HepG2 (cell line): Measurements from ENCODE around the gene MIX23. TPM values are rescaled to one million over a fixed set of nuclear protein-coding genes. Genes with fewer than 3 reads are reported as not detected.
A peak's percentile ranks its signal among the peaks of the same experiment; 100 is the strongest.

Experiments used
- CC2D1A ChIP-seq: sonication (generic); formaldehyde crosslinking; IDR thresholded peaks from 2 replicates; pipeline ENCODE4 v1.8.1; 2023; ENCODE audit warnings: mild to moderate bottlenecking, missing genetic modification reagents
- CEBPZ ChIP-seq: IDR thresholded peaks from 2 replicates; pipeline ENCODE4 v1.6.1; 2012; ENCODE audit warnings: low read length, improper control_type of control experiment
- IKZF1 ChIP-seq: fragments of 450-650 bp; IDR thresholded peaks from 2 replicates; pipeline ENCODE4 v1.7.1; 2016
- JUNB ChIP-seq: sonication (generic); formaldehyde crosslinking; IDR thresholded peaks from 2 replicates; pipeline ENCODE4 v1.8.0; 2022; ENCODE audit warnings: missing genetic modification reagents, mild to moderate bottlenecking, borderline replicate concordance
- PHF5A ChIP-seq: IDR thresholded peaks from one replicate; pipeline ENCODE4 v1.6.1; 2018; ENCODE audit warnings: low read depth, missing genetic modification reagents; ENCODE audit not compliant: unreplicated experiment
- RAD51 ChIP-seq: fragments of 450-650 bp; IDR thresholded peaks from 2 replicates; pipeline ENCODE4 v1.6.1; 2016; ENCODE audit warnings: borderline replicate concordance
- TAF1 ChIP-seq: sonication (generic); formaldehyde crosslinking; IDR thresholded peaks from 2 replicates; pipeline ENCODE4 v1.4.0; 2020; ENCODE audit warnings: missing genetic modification reagents
- THYN1 ChIP-seq: sonication (generic); formaldehyde crosslinking; IDR thresholded peaks from 2 replicates; pipeline ENCODE4 v1.8.1; 2023; ENCODE audit warnings: low read depth, mild to moderate bottlenecking, moderate library complexity, missing genetic modification reagents, borderline replicate concordance
- ZFP82 ChIP-seq: sonication (generic); formaldehyde crosslinking; IDR thresholded peaks from 2 replicates; pipeline ENCODE4 v1.5.1; 2020; ENCODE audit warnings: mild to moderate bottlenecking, missing genetic modification reagents, borderline replicate concordance
- ZNF12 ChIP-seq: sonication (generic); formaldehyde crosslinking; IDR thresholded peaks from 2 replicates; pipeline ENCODE4 v1.5.0; 2020; ENCODE audit warnings: missing genetic modification reagents
- ZNF562 ChIP-seq: sonication (generic); formaldehyde crosslinking; IDR thresholded peaks from 2 replicates; pipeline ENCODE4 v1.8.0; 2022; ENCODE audit warnings: missing genetic modification reagents, borderline replicate concordance
- ZNF576 ChIP-seq: sonication (generic); formaldehyde crosslinking; IDR thresholded peaks from 2 replicates; pipeline ENCODE4 v1.4.0; 2020; ENCODE audit warnings: mild to moderate bottlenecking, missing genetic modification reagents
- ZNF713 ChIP-seq: sonication (generic); formaldehyde crosslinking; IDR thresholded peaks from 2 replicates; pipeline ENCODE4 v1.4.0; 2020; ENCODE audit warnings: mild to moderate bottlenecking, missing genetic modification reagents
- ZSCAN30 ChIP-seq: sonication (generic); formaldehyde crosslinking; IDR thresholded peaks from 2 replicates; pipeline ENCODE4 v1.5.0; 2020; ENCODE audit warnings: mild to moderate bottlenecking, missing genetic modification reagents
- polyA plus RNA-seq, 8 experiments: library from polyadenylated mRNA; depleted of rRNA in 3 of 8; stranded (reverse) in 7 of 8; unstranded in 1 of 8; fragments of >200 nt; fragmentation: Illumina TruSeq in 4 of 8; extraction: Trizol in 4 of 8; gene quantifications; 2 replicates each; pipeline versions ENCODE4 v1.2.1 to v1.2.3, GENCODE V29; 2011 to 2016; ENCODE audit warnings: low read depth in 4 of 8, missing spikeins in 1 of 8, mixed read lengths in 1 of 8; ENCODE audit not compliant: insufficient read depth in 1 of 8
- total RNA-seq, 5 experiments: library from RNA; depleted of rRNA; stranded (reverse); fragments of >200 nt; fragmentation: Illumina TruSeq; extraction: Trizol; gene quantifications; 2 replicates each; pipeline ENCODE4 v1.2.3, GENCODE V29; 2016; ENCODE audit warnings: low read depth in 1 of 5
- TF ChIP-seq, protein P1 (sequence below): sonication (generic); formaldehyde crosslinking; conservative IDR thresholded peaks from 2 replicates; pipeline ENCODE4 v1.5.0; 2020; ENCODE audit warnings: missing genetic modification reagents
- TF ChIP-seq, protein P2 (sequence below): sonication (generic); formaldehyde crosslinking; IDR thresholded peaks from 2 replicates; pipeline ENCODE4 v1.5.1; 2020; ENCODE audit warnings: missing genetic modification reagents, mild to moderate bottlenecking, borderline replicate concordance
- TF ChIP-seq, protein P3 (sequence below): sonication (generic); formaldehyde crosslinking; IDR thresholded peaks from 2 replicates; pipeline ENCODE4 v1.4.0; 2020; ENCODE audit warnings: missing genetic modification reagents, borderline replicate concordance

Gene MIX23
- total and polyA plus RNA-seq, 2 of the 13 experiments (the other 11 are each of a cell fraction or from before 2014, with no cell fraction given): 20.0 to 152 TPM

DNA sequence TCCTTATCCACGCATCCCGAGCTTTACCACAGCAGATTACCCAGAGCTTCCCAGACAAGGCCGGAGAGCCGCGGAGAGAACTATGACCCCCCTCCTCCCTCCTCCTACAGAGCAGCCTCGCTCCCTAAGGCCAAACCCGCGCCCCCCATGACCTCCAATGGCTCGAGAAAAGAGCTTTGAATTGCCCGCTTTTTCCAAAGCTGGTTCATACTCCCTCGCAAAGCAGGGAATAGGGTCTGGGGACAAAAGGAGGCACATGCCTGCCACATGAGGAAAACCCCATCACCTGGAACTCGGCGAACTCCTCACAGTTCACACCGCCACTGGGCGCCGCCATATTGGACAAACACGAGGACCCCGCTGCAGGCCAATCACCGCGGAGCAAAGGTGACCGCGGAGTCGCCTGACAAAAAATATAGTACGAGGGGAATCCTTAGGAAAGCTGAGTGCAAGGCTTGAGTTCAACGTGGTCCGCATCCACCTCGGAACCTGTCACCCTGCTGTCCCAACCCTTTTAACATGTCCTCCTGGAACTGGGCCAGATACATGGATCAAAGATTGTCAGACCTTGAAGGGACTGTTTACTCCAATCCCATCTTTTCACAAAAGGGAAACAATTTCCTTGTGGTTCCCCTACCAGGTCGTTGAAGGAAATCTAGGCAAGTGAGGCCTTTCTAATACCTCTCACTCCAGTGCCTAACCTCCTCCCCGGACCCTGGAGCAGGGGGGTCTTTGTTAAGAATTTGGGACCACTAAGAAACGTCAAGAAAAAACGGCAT is at the start of gene MIX23 (continued):
- TF ChIP-seq, protein P1, sequence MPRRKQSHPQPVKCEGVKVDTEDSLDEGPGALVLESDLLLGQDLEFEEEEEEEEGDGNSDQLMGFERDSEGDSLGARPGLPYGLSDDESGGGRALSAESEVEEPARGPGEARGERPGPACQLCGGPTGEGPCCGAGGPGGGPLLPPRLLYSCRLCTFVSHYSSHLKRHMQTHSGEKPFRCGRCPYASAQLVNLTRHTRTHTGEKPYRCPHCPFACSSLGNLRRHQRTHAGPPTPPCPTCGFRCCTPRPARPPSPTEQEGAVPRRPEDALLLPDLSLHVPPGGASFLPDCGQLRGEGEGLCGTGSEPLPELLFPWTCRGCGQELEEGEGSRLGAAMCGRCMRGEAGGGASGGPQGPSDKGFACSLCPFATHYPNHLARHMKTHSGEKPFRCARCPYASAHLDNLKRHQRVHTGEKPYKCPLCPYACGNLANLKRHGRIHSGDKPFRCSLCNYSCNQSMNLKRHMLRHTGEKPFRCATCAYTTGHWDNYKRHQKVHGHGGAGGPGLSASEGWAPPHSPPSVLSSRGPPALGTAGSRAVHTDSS: no peak
- TF ChIP-seq ZNF576 (no peak), ZNF12 (CRISPR knock-in tag) (0 out of 2 replicates have a peak, but pooled peaks have one; percentile 53), JUNB (CRISPR knock-in tag) (no peak), CEBPZ (no peak), THYN1 (no peak), IKZF1 (no peak), CC2D1A (no peak), RAD51 (no peak), ZNF713 (CRISPR knock-in tag) (no peak), ZNF562 (CRISPR knock-in tag) (no peak), ZSCAN30 (CRISPR knock-in tag) (no peak), PHF5A (CRISPR knock-in tag) (no peak), TAF1 (CRISPR knock-in tag) (peak; percentile 89), ZFP82 (CRISPR knock-in tag) (0 out of 2 replicates have a peak, but pooled peaks have one; percentile 3)
- TF ChIP-seq, protein P2, sequence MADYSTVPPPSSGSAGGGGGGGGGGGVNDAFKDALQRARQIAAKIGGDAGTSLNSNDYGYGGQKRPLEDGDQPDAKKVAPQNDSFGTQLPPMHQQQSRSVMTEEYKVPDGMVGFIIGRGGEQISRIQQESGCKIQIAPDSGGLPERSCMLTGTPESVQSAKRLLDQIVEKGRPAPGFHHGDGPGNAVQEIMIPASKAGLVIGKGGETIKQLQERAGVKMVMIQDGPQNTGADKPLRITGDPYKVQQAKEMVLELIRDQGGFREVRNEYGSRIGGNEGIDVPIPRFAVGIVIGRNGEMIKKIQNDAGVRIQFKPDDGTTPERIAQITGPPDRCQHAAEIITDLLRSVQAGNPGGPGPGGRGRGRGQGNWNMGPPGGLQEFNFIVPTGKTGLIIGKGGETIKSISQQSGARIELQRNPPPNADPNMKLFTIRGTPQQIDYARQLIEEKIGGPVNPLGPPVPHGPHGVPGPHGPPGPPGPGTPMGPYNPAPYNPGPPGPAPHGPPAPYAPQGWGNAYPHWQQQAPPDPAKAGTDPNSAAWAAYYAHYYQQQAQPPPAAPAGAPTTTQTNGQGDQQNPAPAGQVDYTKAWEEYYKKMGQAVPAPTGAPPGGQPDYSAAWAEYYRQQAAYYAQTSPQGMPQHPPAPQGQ (CRISPR knock-in tag): no peak
- TF ChIP-seq, protein P3, sequence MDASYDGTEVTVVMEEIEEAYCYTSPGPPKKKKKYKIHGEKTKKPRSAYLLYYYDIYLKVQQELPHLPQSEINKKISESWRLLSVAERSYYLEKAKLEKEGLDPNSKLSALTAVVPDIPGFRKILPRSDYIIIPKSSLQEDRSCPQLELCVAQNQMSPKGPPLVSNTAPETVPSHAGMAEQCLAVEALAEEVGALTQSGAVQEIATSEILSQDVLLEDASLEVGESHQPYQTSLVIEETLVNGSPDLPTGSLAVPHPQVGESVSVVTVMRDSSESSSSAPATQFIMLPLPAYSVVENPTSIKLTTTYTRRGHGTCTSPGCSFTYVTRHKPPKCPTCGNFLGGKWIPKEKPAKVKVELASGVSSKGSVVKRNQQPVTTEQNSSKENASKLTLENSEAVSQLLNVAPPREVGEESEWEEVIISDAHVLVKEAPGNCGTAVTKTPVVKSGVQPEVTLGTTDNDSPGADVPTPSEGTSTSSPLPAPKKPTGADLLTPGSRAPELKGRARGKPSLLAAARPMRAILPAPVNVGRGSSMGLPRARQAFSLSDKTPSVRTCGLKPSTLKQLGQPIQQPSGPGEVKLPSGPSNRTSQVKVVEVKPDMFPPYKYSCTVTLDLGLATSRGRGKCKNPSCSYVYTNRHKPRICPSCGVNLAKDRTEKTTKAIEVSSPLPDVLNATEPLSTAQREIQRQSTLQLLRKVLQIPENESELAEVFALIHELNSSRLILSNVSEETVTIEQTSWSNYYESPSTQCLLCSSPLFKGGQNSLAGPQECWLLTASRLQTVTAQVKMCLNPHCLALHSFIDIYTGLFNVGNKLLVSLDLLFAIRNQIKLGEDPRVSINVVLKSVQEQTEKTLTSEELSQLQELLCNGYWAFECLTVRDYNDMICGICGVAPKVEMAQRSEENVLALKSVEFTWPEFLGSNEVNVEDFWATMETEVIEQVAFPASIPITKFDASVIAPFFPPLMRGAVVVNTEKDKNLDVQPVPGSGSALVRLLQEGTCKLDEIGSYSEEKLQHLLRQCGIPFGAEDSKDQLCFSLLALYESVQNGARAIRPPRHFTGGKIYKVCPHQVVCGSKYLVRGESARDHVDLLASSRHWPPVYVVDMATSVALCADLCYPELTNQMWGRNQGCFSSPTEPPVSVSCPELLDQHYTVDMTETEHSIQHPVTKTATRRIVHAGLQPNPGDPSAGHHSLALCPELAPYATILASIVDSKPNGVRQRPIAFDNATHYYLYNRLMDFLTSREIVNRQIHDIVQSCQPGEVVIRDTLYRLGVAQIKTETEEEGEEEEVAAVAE (CRISPR knock-in tag): peak; percentile 74; the same call in 1 of the 2 replicates
